Hepatocyte (in vitro differentiated cells): Measurements from ENCODE around the gene BRAP. TPM values are rescaled to one million over a fixed set of nuclear protein-coding genes. Genes with fewer than 3 reads are reported as not detected.
"Not testable (repeated sequence)": the region's sequence is repeated elsewhere in the genome, so short reads cannot be mapped to it uniquely, and the experiment has no call there.

ENCODE experiments used
- DNase-seq: peaks from one replicate; pipeline ENCODE4 v3.0.0-alpha.2; 2016; ENCODE audit warnings: low spot score
- H2AFZ ChIP-seq: fragments of 200-600 bp; sonication (generic); 2 replicates; pipeline ENCODE4 v1.6.0; 2016; ENCODE audit warnings: antibody characterized with exemption, mild to moderate bottlenecking
- H3K27ac ChIP-seq: fragments of 200-600 bp; sonication (generic); 2 replicates; pipeline ENCODE4 v1.5.1; 2016; ENCODE audit warnings: mild to moderate bottlenecking
- H3K27me3 ChIP-seq: fragments of 200-600 bp; sonication (generic); 2 replicates; pipeline ENCODE4 v1.6.1; 2016
- H3K36me3 ChIP-seq: fragments of 200-600 bp; sonication (generic); replicated peaks from 2 replicates; pipeline ENCODE4 v1.5.1; 2016; ENCODE audit warnings: low read depth; ENCODE audit not compliant: insufficient read depth
- H3K4me1 ChIP-seq: fragments of 200-600 bp; sonication (generic); 2 replicates; pipeline ENCODE4 v1.5.1; 2016; ENCODE audit warnings: mild to moderate bottlenecking, moderate library complexity; ENCODE audit not compliant: insufficient read depth
- H3K4me2 ChIP-seq: fragments of 200-600 bp; sonication (generic); 2 replicates; pipeline ENCODE4 v1.6.0; 2016
- H3K4me3 ChIP-seq: fragments of 200-600 bp; sonication (generic); 2 replicates; pipeline ENCODE4 v1.5.1; 2016; ENCODE audit warnings: mild to moderate bottlenecking
- H3K79me2 ChIP-seq: fragments of 200-600 bp; sonication (generic); 2 replicates; pipeline ENCODE4 v1.6.0; 2017; ENCODE audit warnings: mild to moderate bottlenecking
- H3K9me2 ChIP-seq: fragments of 200-600 bp; sonication (generic); replicated peaks from 2 replicates; pipeline ENCODE4 v1.6.0; 2017; ENCODE audit warnings: mild to moderate bottlenecking; ENCODE audit not compliant: insufficient read depth
- H3K9me3 ChIP-seq: fragments of 200-600 bp; sonication (generic); 2 replicates; pipeline ENCODE4 v1.5.1; 2016; ENCODE audit warnings: low read depth, mild to moderate bottlenecking
- H4K20me1 ChIP-seq: fragments of 200-600 bp; sonication (generic); 2 replicates; pipeline ENCODE4 v1.6.0; 2016; ENCODE audit warnings: mild to moderate bottlenecking; ENCODE audit not compliant: insufficient read depth, poor library complexity, severe bottlenecking
- EZH2 ChIP-seq: fragments of 200-600 bp; sonication (generic); IDR thresholded peaks from 2 replicates; pipeline ENCODE4 v1.6.1; 2016; ENCODE audit warnings: antibody characterized with exemption, mild to moderate bottlenecking, borderline replicate concordance
- EZH2phosphoT487 ChIP-seq: fragments of 200-600 bp; sonication (generic); IDR thresholded peaks from one replicate; pipeline ENCODE4 v1.6.1; 2018; ENCODE audit warnings: antibody characterized with exemption, mild to moderate bottlenecking, low read depth, moderate library complexity; ENCODE audit not compliant: unreplicated experiment, severe bottlenecking
- WGBS: methylation state at CpG from one replicate; pipeline ENCODE4 v1.1.6; 2016; ENCODE audit warnings: low lambda C conversion rate; ENCODE audit errors: missing lambda C conversion rate; 5-methylcytosine and 5-hydroxymethylcytosine counted together
- polyA plus RNA-seq: library from polyadenylated mRNA; unstranded; fragments of >200 nt; fragmentation: Nextera tagmentation; extraction: Ambion mirVana; gene quantifications from 2 replicates; pipeline ENCODE4 v1.2.1, GENCODE V29; 2016
- total RNA-seq: library from RNA; depleted of rRNA; stranded (reverse); fragments of >200 nt; gene quantifications from 2 replicates; pipeline ENCODE4 v1.2.3, GENCODE V29; 2014
- TF ChIP-seq, protein P1 (sequence below): fragments of 200-600 bp; sonication (generic); IDR thresholded peaks from 2 replicates; pipeline ENCODE4 v1.5.1; 2016; ENCODE audit warnings: antibody characterized with exemption, mild to moderate bottlenecking; ENCODE audit not compliant: poor library complexity

The BRAP gene
- total and polyA plus RNA-seq, 2 experiments from 2014 or later: 13.9 to 16.8 TPM

DNA sequence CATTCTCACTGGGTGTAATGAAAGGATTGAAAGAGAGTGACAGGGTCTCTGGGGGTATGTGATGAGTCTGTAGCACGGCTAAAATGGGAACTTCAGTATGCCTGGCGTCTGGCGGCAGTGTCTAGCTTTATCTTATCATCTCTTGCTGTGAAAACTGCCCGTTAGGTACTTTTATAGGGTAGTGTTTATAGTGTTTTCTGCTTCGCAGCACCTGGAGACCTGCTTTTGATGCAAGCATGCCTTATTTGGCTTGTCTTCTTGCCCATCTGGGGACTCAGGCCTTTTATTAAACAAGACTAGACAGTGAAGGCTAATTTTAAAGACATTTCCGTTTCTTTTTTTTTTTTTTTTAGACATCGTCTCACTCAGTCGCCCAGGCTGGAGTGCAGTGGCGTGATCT lies 44.7 kb upstream of the BRAP start:
- Histone ChIP-seq H3K79me2 (no peaks in the 10 kb centered on the region), H3K9me2 (no peaks in the 10 kb centered on the region), H2AFZ (no peak overlapping the region), H4K20me1 (no peaks in the 10 kb centered on the region), H3K9me3 (no peaks in the 10 kb centered on the region), H3K27ac (no peak overlapping the region), H3K27me3 (no peaks in the 10 kb centered on the region), H3K4me2 (no peak overlapping the region), H3K36me3 (no peaks in the 10 kb centered on the region), H3K4me1 (no peaks in the 10 kb centered on the region), H3K4me3 (no peak overlapping the region)
- DNase-seq: no peak
- TF ChIP-seq, protein P1, sequence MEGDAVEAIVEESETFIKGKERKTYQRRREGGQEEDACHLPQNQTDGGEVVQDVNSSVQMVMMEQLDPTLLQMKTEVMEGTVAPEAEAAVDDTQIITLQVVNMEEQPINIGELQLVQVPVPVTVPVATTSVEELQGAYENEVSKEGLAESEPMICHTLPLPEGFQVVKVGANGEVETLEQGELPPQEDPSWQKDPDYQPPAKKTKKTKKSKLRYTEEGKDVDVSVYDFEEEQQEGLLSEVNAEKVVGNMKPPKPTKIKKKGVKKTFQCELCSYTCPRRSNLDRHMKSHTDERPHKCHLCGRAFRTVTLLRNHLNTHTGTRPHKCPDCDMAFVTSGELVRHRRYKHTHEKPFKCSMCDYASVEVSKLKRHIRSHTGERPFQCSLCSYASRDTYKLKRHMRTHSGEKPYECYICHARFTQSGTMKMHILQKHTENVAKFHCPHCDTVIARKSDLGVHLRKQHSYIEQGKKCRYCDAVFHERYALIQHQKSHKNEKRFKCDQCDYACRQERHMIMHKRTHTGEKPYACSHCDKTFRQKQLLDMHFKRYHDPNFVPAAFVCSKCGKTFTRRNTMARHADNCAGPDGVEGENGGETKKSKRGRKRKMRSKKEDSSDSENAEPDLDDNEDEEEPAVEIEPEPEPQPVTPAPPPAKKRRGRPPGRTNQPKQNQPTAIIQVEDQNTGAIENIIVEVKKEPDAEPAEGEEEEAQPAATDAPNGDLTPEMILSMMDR: no peak
- TF ChIP-seq EZH2phosphoT487: no peak
- TF ChIP-seq EZH2: no peak
- 82% methylated on average over 9 of the region's 9 CpGs for WGBS

DNA sequence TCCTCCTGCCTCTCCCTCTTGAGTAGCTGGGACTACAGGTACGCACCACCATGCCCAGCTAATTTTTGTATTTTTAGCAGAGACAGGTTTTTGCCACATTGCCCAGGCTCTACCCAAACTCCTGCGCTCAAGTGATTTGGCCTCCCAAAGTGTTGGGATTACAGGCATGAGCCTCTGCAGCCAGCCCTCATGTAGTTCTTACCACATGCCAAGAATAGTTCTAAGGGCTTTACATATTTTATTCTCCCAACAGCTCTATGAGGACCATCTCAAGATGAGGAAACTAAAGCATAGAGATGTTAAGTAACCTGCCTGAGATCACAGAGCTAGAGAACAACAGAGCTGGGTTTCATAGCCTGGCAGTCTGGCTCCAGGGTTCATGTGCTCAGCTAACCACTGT lies 43.0 kb upstream of the BRAP start:
- WGBS: 94% methylated on average over 2 of the region's 2 CpGs
- Histone ChIP-seq H3K27ac (no peak overlapping the region), H3K79me2 (no peaks in the 10 kb centered on the region), H4K20me1 (no peaks in the 10 kb centered on the region), H3K4me2 (no peak overlapping the region), H2AFZ (no peak overlapping the region), H3K36me3 (no peaks in the 10 kb centered on the region), H3K9me2 (no peaks in the 10 kb centered on the region), H3K4me1 (no peaks in the 10 kb centered on the region), H3K9me3 (no peaks in the 10 kb centered on the region), H3K4me3 (no peak overlapping the region), H3K27me3 (no peaks in the 10 kb centered on the region)
- no peak for DNase-seq
- TF ChIP-seq EZH2: no peak
- TF ChIP-seq EZH2phosphoT487: no peak
- TF ChIP-seq, protein P1: no peak

DNA sequence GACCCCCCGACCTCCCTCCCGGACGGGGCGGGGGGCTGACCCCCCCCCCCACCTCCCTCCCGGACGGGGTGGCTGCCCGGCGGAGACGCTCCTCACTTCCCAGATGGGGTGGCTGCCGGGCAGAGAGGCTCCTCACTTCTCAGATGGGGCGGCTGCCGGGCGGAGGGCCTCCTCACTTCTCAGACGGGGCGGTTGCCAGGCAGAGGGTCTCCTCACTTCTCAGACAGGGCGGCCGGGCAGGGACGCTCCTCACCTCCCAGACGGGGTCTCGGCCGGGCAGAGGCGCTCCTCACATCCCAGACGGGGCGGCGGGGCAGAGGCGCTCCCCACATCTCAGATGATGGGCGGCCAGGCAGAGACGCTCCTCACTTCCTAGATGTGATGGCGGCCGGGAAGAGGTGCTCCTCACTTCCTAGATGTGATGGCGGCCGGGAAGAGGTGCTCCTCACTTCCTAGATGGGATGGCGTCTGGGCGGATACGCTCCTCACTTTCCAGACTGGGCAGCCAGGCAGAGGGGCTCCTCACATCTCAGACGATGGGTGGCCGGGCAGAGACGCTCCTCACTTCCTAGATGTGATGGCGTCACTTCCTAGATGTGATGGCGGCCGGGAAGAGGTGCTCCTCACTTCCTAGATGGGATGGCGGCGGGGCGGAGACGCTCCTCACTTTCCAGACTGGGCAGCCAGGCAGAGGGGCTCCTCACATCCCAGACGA lies 38.0 kb upstream of the BRAP start:
- H3K36me3 ChIP-seq, H2AFZ ChIP-seq, H3K27ac ChIP-seq, H4K20me1 ChIP-seq, H3K4me1 ChIP-seq, H3K27me3 ChIP-seq, H3K79me2 ChIP-seq, H3K4me2 ChIP-seq, H3K9me2 ChIP-seq, H3K9me3 ChIP-seq, H3K4me3 ChIP-seq, DNase-seq: not testable (repeated sequence)
- WGBS: 95% methylated on average over 8 of the region's 46 CpGs

DNA sequence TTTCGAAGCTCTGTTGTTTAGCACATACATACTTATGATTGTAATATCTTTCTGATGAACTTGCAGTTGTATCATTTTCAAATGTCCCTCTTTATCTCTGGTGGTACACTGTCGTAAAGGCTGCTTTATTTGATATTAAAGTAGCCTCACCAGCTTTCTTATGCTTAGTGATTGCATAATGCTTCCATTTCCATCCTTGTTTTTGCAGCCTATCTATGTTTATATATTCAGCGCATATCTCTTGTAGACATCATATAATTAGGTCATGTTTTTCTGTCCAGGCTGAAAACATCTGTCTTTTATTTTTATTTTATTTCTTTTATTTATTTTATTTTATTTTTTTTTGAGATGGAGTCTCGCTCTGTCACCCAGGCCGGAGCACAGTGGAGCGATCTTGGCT lies 34.7 kb upstream of the BRAP start:
- no peak for TF ChIP-seq EZH2
- no peak for TF ChIP-seq EZH2phosphoT487
- TF ChIP-seq, protein P1: no peak

DNA sequence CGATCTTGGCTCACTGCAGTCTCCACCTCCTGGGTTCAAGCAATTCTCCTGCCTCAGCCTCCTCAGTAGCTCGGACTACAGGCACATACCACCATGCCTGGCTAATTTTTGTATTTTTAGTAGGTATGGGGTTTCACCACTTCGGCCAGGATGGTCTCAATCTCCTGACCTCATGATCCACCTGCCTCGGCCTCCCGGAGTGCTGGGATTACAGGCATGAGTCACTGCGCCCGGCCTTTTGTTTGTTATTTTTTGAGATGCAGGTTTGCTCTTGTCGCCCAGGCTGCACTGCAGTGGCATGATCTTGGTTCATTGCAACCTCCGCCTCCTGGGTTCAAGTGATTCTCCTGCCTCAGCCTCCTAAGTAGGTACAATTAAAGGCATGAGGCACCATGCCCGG lies 33.6 kb upstream of the BRAP start:
- not testable (repeated sequence) for H3K27ac ChIP-seq, H3K4me3 ChIP-seq, H2AFZ ChIP-seq, H3K27me3 ChIP-seq, DNase-seq, H3K4me2 ChIP-seq, H3K9me2 ChIP-seq, H3K4me1 ChIP-seq, H3K9me3 ChIP-seq, H4K20me1 ChIP-seq, H3K79me2 ChIP-seq, H3K36me3 ChIP-seq
- 96% methylated on average over 9 of the region's 10 CpGs for WGBS

More for the DNA sequence above, 34.7 kb upstream of the BRAP start:
- Histone ChIP-seq H3K36me3 (peaks cover 4% of the 10 kb centered on the region), H3K9me3 (no peaks in the 10 kb centered on the region), H4K20me1 (no peaks in the 10 kb centered on the region), H3K9me2 (no peaks in the 10 kb centered on the region), H3K79me2 (no peaks in the 10 kb centered on the region), H2AFZ (no peak overlapping the region), H3K27me3 (no peaks in the 10 kb centered on the region), H3K4me3 (no peak overlapping the region), H3K4me2 (no peak overlapping the region), H3K4me1 (no peaks in the 10 kb centered on the region), H3K27ac (no peak overlapping the region)
- WGBS: 93% methylated on average over 6 of the region's 6 CpGs
- DNase-seq: no peak
